A172 (cell line): Measurements from ENCODE around the gene CAMK4. TPM values are rescaled to one million over a fixed set of nuclear protein-coding genes. Genes with fewer than 3 reads are reported as not detected.

Experiments used
- DNase-seq: peaks from one replicate; pipeline ENCODE4 v3.0.0-alpha.2; 2015; ENCODE audit warnings: low spot score
- total RNA-seq: library from RNA; depleted of rRNA; stranded (reverse); fragments of >200 nt; shearing (Covaris generic); gene quantifications from 2 replicates; pipeline ENCODE4 v1.2.3, GENCODE V29; 2014

CAMK4 gene
- total RNA-seq, 1 experiment from 2014 or later, result 12.9 TPM

DNA sequence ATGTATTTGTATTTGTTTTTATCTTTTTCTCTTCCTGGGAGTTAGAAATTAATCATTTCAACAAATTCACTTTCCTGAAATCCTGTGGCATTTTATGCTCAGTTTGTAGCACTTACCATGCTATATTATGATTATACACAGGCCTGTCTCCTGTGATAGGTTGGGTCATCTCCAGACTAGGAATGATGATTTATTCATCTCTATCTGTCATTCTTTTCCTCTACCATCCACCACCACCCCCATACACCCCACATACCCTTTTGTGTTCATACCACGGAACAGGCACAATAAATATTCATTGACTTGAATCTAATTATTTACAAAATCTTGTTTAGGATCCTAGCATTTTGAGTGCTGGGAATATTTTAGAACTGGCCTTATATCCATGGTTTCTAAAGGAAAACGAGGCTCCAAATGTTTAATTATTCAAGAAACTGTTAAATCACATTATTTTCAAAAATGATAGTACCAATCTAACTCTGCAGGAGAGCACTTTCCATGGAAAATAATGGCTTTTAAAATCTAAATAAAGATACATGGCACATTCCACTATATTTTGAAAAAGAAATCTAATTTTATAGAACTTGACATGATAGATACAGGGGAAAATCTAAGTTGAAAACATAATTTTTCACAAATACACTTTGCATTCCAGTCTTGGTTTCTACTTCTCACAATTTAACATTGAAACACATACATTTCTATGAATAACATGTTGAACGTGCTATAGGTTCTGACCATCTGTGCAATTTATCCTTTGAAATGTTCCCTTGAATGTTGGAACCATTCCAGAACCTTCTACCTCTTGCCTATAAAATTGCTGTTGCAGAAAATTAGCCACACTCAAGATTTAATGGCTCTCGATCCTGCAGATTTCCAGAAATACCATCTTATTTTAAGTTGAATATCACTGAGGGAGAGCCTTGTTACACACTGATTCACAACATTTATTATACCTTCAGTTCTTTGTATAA, 198.8 kb downstream of the CAMK4 start:
- DNase-seq, result no peak

DNA sequence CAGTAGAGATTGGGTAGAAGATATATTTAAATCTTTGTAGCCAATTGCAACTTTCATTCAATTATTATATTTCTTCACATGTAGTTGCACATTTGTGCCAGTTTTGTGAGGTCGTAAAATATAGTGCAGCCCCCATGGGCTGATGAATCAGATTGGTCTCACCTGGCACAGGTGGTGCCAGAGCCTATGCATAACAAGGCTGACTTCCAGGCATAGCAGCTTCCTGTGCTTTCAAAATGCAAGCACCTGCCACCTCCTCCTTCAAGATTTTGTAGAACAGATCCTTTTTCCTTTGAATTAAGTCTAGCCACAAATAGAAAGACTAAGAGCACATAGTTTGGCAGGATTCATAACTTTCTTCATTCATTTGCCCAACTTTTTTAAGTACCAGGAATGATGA, 201.0 kb downstream of the CAMK4 start:
- DNase-seq, result no peak

DNA sequence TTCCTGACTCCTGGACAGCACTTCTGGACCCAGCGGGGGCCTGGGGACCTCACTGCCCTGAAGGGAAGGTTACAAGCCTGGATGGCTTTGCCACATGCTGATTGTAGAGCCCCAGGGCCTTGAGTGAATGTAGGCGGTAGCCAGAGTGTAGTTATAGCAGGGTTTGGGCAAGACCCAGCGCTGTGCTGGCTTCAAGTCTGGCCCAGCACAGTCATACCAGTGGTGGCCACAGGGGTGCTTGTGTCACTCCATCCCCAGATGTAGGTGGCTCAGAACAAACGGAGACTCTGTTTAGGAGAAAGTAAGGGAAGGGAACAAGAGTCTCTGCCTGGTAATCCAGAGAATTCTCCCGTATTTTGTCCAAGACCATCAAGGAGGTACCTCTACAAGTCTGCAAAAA, 203.6 kb downstream of the CAMK4 start:
- no peak for DNase-seq

DNA sequence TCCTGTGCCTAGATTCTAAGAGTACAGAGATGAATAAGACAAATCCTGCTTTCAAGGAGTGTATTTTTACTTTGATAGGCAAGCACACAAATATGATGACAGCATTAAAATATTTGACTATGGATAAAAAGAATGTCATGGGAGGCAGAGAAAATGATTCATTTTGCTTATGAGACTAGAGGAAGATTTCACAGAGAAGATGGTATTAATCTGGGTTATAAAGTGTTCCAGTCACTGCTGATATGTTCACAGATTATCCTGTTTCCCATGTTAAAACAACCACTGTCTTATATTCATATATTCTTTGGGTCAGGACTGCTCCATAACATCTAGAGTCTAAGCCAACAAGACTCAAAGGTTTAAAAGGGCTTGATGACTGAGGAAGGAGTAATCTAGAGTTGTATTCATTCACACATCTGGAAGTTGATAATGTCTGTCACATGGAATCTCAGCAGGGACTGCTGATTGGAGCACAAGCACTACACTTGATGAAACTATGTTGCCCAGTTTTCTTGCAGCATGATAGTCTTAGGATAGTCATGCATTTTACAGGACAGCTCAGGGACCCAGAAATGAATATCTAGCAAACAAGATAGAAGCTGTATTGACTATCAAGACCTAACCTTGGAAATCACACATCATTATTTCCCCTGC, 208.8 kb downstream of the CAMK4 start:
- DNase-seq, result no peak

DNA sequence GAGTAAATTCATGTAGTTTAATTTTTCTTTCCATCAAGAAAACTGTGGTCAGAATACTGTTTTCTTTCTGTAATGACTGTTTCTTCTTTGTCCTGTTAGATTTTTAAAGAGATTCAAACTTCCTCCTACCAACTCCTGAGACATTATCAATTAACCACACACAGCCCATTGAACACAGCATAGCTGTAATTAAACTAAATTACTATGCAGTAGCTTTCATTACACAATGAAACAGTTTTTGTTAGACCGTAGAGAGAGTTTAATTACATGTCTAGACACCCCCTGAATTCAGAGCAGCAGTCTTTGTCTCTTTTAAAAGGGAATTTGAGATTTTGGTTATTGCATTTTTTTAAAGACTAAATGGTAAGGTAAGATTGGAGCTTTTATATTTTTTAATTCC, 210.6 kb downstream of the CAMK4 start:
- DNase-seq, result no peak

DNA sequence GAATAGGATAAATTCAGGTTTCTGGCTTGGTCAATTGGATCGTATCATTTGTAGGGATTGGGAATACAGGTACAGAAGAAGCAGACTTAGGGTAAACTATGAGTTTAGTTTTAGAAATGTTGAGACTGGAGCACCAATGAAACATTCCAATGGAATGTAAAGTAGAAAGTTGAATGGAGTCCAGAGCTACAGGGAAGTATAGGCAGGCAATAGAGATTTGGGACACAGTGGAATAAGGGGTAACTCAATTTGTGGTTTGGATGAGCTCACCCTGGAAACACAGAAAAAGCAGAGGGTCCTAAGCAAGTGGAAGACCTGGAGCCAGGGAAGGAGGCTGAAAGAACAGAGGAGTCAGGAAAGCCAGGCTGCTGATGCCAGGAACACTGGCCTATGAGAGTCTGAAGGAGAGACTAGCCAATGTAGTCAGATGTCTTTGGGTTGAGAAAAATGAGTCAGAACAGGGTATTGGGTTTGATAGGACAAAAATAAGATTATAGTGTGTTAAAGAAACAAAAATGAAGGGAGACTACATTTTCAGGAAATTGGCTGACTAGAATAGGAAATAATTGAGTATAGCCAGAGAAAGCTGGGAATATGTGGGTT, 215.4 kb downstream of the CAMK4 start:
- DNase-seq, result no peak

DNA sequence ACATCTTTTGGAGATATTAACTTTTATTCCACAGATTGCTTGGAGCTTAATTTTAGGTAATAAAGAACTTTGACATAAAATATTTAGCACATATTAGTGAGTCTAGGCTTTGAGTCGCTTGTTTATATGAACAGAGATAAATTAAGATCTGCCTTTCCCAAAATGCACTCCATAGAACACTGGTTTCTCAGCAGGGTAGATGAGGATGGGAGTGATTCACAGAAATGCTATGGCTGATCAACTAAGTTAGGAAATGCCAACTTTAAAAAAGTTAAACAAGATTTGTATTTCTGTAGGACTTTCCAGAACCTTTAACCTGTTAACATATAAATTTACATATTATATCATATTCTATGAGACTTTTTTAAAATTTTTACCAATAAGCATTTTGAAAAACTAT, 222.9 kb downstream of the CAMK4 start:
- no peak for DNase-seq

DNA sequence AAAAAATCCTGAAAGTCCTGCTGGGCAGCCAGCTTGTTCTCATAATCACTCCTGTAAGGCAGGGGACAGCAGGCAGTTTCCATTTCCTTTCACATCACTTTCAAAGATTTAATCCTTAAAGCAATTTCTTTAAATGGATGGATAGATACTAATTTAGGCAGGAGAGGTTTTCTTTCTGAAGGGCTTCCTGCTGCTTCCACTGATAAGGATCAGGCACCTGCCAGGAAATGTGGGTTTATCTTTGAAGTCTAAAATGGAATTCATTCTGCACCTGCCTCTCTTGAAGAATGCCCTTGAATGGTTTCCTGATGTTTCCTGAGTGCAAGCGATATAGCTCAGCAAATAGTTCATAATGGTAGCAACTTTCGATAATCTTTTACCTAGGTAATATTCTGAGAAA, 223.6 kb downstream of the CAMK4 start:
- no peak for DNase-seq

DNA sequence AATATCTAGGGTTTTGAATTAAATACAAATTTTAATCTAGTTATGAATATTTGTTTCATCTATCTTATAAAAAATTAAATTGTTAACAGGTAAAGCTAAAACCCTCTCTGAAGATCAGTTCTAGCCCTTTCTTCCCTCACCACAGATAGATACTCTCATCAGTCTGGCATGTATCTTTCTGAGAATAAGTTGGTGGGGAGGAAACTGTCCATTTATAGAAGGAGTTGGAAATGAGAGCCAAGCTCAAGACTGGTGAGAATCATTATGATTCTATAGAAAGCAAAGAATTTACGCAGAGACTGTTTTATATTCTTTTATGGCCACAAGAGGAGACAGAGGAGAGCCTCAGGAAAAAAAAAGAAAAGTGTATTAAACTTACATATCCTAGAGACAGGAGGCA, 229.1 kb downstream of the CAMK4 start:
- peak; percentile 29 for DNase-seq

DNA sequence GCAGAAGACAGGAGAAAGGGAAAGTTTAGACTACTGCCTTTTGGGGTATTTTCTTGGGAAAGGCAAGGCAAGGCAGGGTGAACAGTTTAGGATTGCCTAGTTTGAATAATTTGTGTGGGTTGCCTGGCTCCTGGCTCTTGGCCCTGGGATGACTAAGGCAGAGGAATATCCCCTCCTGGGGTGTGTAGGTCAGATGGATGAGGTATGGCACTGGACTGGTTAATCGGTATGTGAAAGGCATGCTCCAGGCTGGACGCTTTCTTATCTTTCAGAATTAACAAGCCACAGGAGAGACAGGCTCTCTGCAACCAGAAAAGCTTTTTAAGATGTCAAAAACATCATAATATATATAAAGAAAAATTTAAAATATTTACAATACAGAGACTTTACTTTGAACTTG, 229.6 kb downstream of the CAMK4 start:
- DNase-seq, result peak; percentile 80

DNA sequence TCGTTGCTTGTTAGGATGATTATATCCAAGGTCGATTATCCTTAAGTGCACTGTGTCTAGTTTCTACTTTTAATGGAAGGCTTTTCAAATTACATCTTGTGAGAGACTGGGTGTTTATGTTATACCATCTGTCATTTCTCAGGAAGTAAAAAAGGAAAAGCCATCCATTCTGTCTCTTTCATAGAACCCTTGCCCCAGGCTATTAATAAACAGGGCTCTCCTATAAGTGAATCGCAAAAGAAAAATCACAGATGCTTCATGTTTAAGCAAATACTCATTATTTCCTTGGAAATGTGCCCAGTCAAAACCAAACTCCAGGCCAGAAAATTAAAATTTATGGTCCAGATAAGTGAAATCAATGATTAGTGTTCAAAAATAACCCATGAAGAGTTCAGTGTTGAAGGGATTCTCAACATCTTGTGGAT, 230.0 kb downstream of the CAMK4 start:
- peak; percentile 26 for DNase-seq

DNA sequence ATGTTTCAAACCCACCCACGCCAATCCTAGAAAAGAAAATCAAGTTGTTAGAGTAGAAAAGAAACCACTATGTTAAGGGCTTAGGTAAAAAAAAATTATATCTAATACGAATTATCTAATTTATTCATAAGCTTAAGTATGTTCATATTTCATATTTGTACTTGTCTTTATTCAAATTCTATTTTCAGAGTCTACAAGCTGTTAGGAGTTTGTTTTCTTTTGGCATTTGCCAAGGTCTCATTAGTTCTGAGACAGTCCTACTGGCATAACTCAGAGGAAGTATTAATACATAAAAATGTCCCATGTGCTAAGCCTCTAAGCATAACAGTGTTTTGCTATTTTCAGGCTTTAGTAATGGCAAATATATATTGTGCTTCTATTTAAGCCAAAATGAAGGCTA, 230.6 kb downstream of the CAMK4 start:
- no peak for DNase-seq

DNA sequence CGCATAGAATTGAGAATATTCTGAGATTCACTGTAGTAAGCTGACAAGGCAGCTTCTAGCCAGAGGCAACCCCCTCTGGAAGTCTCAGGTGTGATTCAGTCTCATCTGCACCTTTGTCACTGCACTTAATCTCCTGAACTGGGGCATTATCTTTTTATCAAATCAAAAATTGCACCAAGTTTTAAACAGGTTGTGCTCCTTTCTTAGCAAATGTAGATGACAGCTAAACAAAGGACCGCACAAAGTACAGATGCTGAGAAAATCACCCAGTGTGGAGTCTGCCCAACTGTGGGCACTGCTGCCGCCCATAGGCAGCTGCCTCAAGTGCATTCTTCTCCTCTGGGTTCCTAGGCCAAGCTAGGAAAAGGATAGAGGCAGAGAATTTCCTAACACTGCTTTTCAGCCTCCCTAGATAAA, 237.1 kb downstream of the CAMK4 start:
- no peak for DNase-seq

DNA sequence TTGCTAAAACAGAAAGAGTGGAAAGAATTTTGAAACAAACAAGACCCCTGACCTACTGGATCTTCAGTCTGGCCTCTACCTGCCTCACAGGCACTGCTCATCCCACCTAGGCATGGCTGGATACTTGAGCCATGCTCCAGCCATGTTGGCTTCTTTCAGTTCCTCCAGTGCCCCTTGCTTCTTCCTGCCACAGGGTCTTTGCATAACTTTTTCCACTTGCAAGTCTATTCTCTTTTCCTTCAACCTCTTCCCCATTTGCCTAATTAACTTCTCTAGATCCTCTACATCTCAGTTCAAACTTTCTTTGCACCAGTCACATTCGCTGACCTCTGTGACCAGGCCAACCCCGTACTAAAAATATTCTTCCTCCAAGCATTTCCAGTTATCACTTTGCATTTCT, 237.8 kb downstream of the CAMK4 start:
- DNase-seq, result no peak

DNA sequence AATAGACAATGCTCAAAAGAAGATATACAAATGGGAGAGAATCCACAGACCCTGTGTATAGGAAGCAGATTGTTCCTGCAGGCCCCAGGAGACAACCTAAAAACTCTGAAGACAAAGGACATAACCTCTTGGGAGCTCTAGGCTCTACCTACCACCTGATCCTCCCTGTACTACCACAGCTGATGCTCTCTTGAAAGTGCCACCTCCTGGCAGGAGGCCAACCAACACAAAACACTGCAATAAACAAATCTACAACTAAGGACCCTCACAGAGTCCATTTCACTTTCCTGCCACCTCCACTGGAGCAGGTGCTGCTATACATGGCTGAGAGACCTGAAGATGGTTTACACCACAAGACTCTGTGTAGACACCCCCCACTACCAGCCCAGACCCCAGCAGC, 239.1 kb downstream of the CAMK4 start:
- no peak for DNase-seq

DNA sequence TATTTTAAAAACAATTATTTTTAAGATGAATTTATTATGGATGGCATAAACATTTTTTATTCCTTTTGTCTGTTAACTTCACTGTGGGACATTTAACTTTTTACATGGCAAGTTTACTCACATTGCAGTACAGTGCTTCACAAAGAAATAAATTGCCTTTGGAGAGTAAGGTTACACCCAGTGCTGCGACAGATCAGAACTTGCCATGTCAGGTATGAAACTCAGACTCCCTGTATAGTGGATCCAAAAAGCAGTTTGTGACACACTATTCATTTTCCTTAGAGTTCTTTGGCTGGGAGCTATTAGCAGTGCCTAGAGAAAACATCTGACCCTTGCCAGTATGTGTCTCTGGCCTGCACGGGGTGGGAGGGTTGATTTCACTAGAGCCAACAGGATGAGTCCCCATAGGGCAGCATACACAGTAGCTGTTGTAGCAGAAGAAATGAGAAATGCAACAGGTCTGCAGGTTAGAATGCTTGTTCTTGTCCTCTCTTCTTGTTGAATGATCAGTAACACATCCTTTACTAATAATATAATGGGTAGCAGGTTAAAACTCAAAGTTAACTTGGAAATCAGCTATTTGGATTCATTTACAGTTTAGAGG, 245.2 kb downstream of the CAMK4 start:
- no peak for DNase-seq

DNA sequence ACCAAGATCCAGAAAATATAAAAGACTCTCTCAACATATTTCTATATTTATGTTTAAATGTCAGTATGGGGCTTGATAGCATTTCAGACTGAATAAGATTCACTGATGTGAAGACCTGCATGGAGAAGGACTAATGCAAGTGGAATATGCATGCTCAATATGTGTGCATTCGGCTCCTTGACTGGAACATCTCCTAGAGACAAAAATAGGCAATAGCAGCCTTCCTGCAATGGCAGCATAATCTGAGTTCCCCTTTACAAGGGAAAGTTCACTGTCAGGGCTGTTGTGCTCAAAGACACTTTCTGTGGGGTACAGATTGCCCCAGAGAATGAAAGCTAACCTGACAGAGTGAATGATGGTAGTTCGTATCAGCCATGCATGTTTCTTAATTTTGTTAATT, 245.7 kb downstream of the CAMK4 start:
- DNase-seq, result no peak

DNA sequence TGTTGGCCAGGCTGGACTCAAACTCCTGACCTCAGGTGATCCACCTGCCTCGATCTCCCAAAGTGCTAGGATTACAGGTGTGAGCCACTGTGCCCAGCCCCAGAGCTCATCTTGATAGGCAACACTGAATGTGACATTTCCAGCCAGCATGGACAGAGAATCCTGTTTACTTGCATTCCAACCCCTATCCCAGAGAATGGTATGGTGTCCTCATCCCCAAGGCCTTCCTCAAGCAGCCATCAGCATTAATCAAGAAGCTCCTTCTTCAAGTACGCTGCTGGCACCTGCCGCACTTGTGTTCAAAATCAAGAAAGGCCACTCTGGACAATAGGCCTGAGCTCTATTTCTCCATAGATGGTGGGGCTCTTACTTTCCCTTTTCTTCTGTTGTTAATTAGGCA, 247.9 kb downstream of the CAMK4 start:
- no peak for DNase-seq

DNA sequence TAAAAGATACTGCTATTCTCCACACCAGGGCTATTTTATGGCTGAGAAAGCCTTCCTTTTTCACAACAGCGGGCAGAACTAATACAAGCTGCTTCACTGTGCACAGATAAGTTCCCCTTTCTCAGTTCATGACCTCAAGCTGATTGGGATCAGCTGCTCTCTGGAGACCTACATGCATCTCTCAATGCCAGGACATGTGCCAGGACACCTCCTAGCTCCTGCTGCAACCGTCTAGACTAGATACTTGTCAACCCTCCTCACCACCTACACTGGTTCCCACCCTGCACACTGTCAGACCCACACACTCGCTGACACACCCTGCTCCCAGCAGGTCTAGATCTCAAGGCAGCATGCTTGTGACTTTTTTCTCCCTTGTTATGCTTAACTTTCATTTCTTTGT, 248.4 kb downstream of the CAMK4 start:
- no peak for DNase-seq

DNA sequence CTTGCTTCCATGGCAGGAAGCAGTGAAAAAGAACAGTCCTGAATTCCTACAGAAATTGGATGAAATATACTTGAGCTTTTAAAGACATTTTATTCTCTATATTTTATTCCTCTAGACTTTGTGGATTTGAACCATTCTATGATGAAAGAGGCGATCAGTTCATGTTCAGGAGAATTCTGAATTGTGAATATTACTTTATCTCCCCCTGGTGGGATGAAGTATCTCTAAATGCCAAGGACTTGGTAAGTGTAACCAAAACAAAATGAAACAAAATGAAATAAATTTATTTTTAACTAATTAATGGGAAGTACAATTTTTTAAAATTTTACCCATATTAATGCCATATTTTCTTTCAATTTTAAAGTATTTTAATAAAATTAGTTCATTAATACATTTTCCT, 254.1 kb downstream of the CAMK4 start:
- no peak for DNase-seq

DNA sequence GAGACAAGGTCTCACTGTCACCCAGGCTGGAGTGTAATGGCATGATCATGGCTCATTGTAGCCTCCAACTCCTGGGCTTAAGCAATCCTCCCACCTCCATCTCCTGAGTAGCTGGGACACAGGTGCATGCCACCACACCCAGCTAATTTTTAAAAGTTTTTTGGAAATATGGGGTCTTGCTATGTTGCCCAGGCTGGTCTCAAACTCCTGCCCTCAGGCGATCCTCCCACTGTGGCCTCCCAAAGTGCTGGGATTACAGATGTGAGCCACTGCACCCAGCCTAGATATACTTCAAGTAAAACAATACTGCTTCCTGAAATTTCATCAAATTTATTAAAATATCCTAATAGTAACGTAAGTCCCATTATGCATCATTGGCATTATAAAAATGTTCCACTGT, 254.7 kb downstream of the CAMK4 start:
- no peak for DNase-seq

DNA sequence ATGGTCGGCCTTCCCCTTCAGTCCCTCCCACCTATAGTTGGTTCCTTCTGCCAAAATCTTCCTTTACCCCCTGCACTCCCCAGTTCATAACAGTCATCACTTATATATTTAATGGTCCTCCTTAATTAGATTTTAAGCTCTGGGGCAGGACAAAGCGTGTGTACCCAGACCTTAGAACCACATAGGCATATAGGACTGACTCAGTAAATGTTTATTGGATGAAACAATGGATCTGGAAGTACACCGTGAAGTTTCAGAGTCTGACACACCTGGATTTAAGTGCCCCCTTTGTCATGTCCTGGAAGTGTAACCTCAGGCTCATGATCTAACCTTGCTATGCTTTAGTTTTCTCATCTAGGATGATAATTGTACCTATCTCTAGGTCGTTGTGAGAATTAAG, 256.2 kb downstream of the CAMK4 start:
- DNase-seq, result no peak
